Measurements from ENCODE around the gene LRP1-AS.

GRCh38 chr12:57124261-57124877, 23.1 kb downstream of the LRP1-AS start:
- TF ChIP-seq CTCF (IDR thresholded peaks at IDR 0.05), result peak; percentile 96 to 98 (median 97)
- TF ChIP-seq POLR2A (IDR thresholded peaks at IDR 0.05), result no peak
